GM12878 (cell line): ENCODE measurements around the gene B9D1. TPM values are rescaled to one million over a fixed set of nuclear protein-coding genes. Genes with fewer than 3 reads are reported as not detected.

Source experiments
- ATAC-seq: fragments of 200-7000 bp; cut with Tn5 transposase; 3 replicates; pipeline ENCODE4 v1.9.1; 2020; ENCODE audit warnings: mild to moderate bottlenecking, moderate library complexity
- BruUV-seq: library from RNA; stranded (reverse); fragments of 400-500 nt; replicated peaks from 2 replicates; lab custom pipeline; 2021; lab: Mats Ljungman, UMichigan
- CTCF ChIA-PET: fragments of 300-600 bp; sonication (Branson Sonifier 250); formaldehyde crosslinking; extraction: SDS; loops from one replicate; lab custom pipeline; 2021; ENCODE audit warnings: inconsistent platforms; lab: Yijun Ruan, JAX
- POLR2A ChIA-PET: fragments of 350-600 bp; formaldehyde crosslinking; extraction: SDS; loops from one replicate; lab custom pipeline; 2021; ENCODE audit warnings: inconsistent platforms; lab: Charles Lee
- RAD21 ChIA-PET: fragments of 300-600 bp; sonication (Branson Sonifier 250); formaldehyde crosslinking; loops from one replicate; lab custom pipeline; 2023; ENCODE audit warnings: antibody characterized with exemption; ENCODE audit not compliant: unreplicated experiment; lab: Charles Lee
- SMC1A ChIA-PET: fragments of 300-600 bp; sonication (Branson Sonifier 250); formaldehyde crosslinking; loops from one replicate; lab custom pipeline; 2023; ENCODE audit not compliant: unreplicated experiment, uncharacterized antibody; lab: Charles Lee
- DNase-seq: peaks from one replicate; pipeline ENCODE4 v3.0.0-alpha.2; 2011; ENCODE audit warnings: low read depth, low spot score
- FAIRE-seq: peaks from 3 replicates; lab custom pipeline; 2011; peaks lifted over from hg19 to GRCh38; lab: Jason Lieb, UNC
- H2AFZ ChIP-seq: 2 replicates; pipeline ENCODE4 v1.6.0; 2011; ENCODE audit warnings: low read depth, low read length, control low read depth; ENCODE audit not compliant: control insufficient read depth
- H3K27ac ChIP-seq: 2 replicates; pipeline ENCODE4 v1.5.1; 2011; ENCODE audit warnings: control low read depth; ENCODE audit not compliant: control insufficient read depth, insufficient read depth
- H3K27me3 ChIP-seq, 2 experiments: replicated peaks in 1 of 2; 2 replicates each; pipeline versions ENCODE4 v1.6.0 to v1.6.1; 2011; ENCODE audit warnings: low read length in 1 of 2; ENCODE audit not compliant: control insufficient read depth in 2 of 2, insufficient read depth in 2 of 2
- H3K36me3 ChIP-seq, 2 experiments: 2 replicates each; pipeline ENCODE4 v1.5.1; 2011; ENCODE audit warnings: low read length in 1 of 2; ENCODE audit not compliant: control insufficient read depth in 2 of 2, insufficient read depth in 2 of 2
- H3K4me1 ChIP-seq: 2 replicates; pipeline ENCODE4 v1.6.1; 2011; ENCODE audit warnings: mild to moderate bottlenecking, low read length, moderate library complexity, mixed read lengths; ENCODE audit not compliant: control insufficient read depth, insufficient read depth
- H3K4me2 ChIP-seq: 2 replicates; pipeline ENCODE4 v1.6.0; 2011; ENCODE audit warnings: control low read depth; ENCODE audit not compliant: control insufficient read depth, insufficient read depth
- H3K4me3 ChIP-seq: fragments of 200-600 bp; sonication (generic); 2 replicates; pipeline ENCODE4 v1.5.1; 2016
- H3K79me2 ChIP-seq: 2 replicates; pipeline ENCODE4 v1.6.0; 2011; ENCODE audit warnings: low read length; ENCODE audit not compliant: control insufficient read depth, insufficient read depth
- H3K9ac ChIP-seq: 2 replicates; pipeline ENCODE4 v1.8.0; 2011; ENCODE audit warnings: low read length, control low read depth, mixed read lengths; ENCODE audit not compliant: control insufficient read depth, insufficient read depth
- H3K9me3 ChIP-seq: replicated peaks from 3 replicates; pipeline ENCODE4 v1.5.1; 2011; ENCODE audit warnings: mild to moderate bottlenecking, low read length; ENCODE audit not compliant: control insufficient read depth, insufficient read depth
- H4K20me1 ChIP-seq: 2 replicates; pipeline ENCODE4 v1.6.0; 2011; ENCODE audit not compliant: control insufficient read depth, insufficient read depth
- ATF2 ChIP-seq: IDR thresholded peaks from 2 replicates; pipeline ENCODE4 v1.6.1; 2012; ENCODE audit warnings: low read length, inconsistent platforms
- BACH1 ChIP-seq: fragments of 450-650 bp; IDR thresholded peaks from 2 replicates; pipeline ENCODE4 v1.6.1; 2017; ENCODE audit warnings: mild to moderate bottlenecking, borderline replicate concordance
- CTCF ChIP-seq, 3 experiments: IDR thresholded peaks in 2 of 3; conservative IDR thresholded peaks in 1 of 3; 2 replicates each; pipeline ENCODE4 v1.5.1; 2011; ENCODE audit warnings: low read depth in 3 of 3, low read length in 3 of 3, mild to moderate bottlenecking in 3 of 3, control low read depth in 2 of 3, moderate library complexity in 2 of 3, inconsistent platforms in 1 of 3, mixed read lengths in 1 of 3; ENCODE audit not compliant: control insufficient read depth in 2 of 3, insufficient read depth in 1 of 3; ENCODE audit errors: extremely low read depth in 1 of 3
- DPF2 ChIP-seq: fragments of 450-650 bp; IDR thresholded peaks from 2 replicates; pipeline ENCODE4 v1.6.1; 2017; ENCODE audit warnings: mild to moderate bottlenecking
- HCFC1 ChIP-seq: fragments of 150-350 bp; IDR thresholded peaks from 2 replicates; pipeline ENCODE4 v1.6.1; 2014; ENCODE audit warnings: low read length
- IRF5 ChIP-seq: fragments of 450-650 bp; IDR thresholded peaks from 2 replicates; pipeline ENCODE4 v1.6.1; 2017; ENCODE audit warnings: borderline replicate concordance
- LARP7 ChIP-seq: fragments of 450-650 bp; IDR thresholded peaks from 2 replicates; pipeline ENCODE4 v1.6.1; 2017; ENCODE audit warnings: mild to moderate bottlenecking
- RAD51 ChIP-seq: fragments of 450-650 bp; IDR thresholded peaks from 2 replicates; pipeline ENCODE4 v1.6.1; 2016; ENCODE audit warnings: moderate library complexity, mild to moderate bottlenecking, inconsistent platforms
- SREBF1 ChIP-seq: IDR thresholded peaks from 2 replicates; pipeline ENCODE4 v1.6.1; 2012; ENCODE audit warnings: mild to moderate bottlenecking, low read length
- ZBTB40 ChIP-seq: fragments of 450-650 bp; IDR thresholded peaks from 2 replicates; pipeline ENCODE4 v1.6.1; 2016; ENCODE audit warnings: mild to moderate bottlenecking, moderate library complexity, borderline replicate concordance
- ZNF592 ChIP-seq: fragments of 450-650 bp; IDR thresholded peaks from 2 replicates; pipeline ENCODE4 v1.6.1; 2017; ENCODE audit warnings: mild to moderate bottlenecking, moderate library complexity
- WGBS: methylation state at CpG from one replicate; pipeline ENCODE4 v1.1.6; 2016; ENCODE audit warnings: low lambda C conversion rate; ENCODE audit not compliant: insufficient replicate concordance, insufficient coverage; ENCODE audit errors: missing lambda C conversion rate; 5-methylcytosine and 5-hydroxymethylcytosine counted together
- in situ Hi-C: fragments of 300-500 bp; cut with MboI; formaldehyde crosslinking; loops from 9 replicates; pipeline ENCODE4 v1.14.3; 2018; ENCODE audit warnings: mixed read lengths
- intact Hi-C: fragments of 100-400 bp; cut with micrococcal nuclease; formaldehyde crosslinking; loops from one replicate; pipeline ENCODE4 v1.14.2; 2022; ENCODE audit not compliant: unreplicated experiment
- polyA plus RNA-seq, 11 experiments: library from polyadenylated mRNA; depleted of rRNA in 4 of 11; unstranded in 6 of 11; stranded (reverse) in 5 of 11; fragments of >200 nt; fragmentation: Nextera tagmentation in 4 of 11; fragmentation: Illumina TruSeq in 1 of 11; extraction: Ambion mirVana in 4 of 11; extraction: Trizol in 1 of 11; gene quantifications; 1 replicate in 1 of 11; 2 replicates in 10 of 11; pipeline versions ENCODE4 v1.2.1 to v1.2.3, GENCODE V29; 2011 to 2016; ENCODE audit warnings: inconsistent platforms in 2 of 11, missing spikeins in 2 of 11, low read depth in 1 of 11
- total RNA-seq, 4 experiments: library from RNA; depleted of rRNA in 3 of 4; stranded (reverse); fragments of >200 nt in 3 of 4; fragmentation: Illumina TruSeq in 1 of 4; extraction: Trizol in 1 of 4; gene quantifications; 2 replicates each; pipeline versions ENCODE4 v1.2.1 to v1.2.3, GENCODE V29; 2013 to 2021

Gene B9D1
- total and polyA plus RNA-seq, 10 of the 15 experiments (the other 5 are each of a cell fraction or from before 2014, with no cell fraction given): 5.9 to 18.3 (median 9.8) TPM

- TF ChIP-seq LARP7 (no peak), SREBF1 (no peak), DPF2 (no peak), ZBTB40 (no peak), BACH1 (no peak), ATF2 (no peak), ZNF592 (no peak), CTCF (IDR thresholded peaks at IDR 0.05 in 2 of 3, conservative IDR thresholded peaks at IDR 0.05 in 1 of 3; ENCODE audit: control insufficient read depth in 2 of 3, extremely low read depth in 1 of 3, insufficient read depth in 1 of 3, low read depth in 3 of 3, low read length in 3 of 3) (no peak), RAD51 (no peak), IRF5 (no peak), HCFC1 (no peak)
- H3K27me3 ChIP-seq: no peaks in the 10 kb centered on the region
- SMC1A ChIA-PET: no interaction called here
- no peak overlapping the region for H2AFZ ChIP-seq
- H4K20me1 ChIP-seq: no peaks in the 10 kb centered on the region
- POLR2A ChIA-PET: no interaction called here
- H3K4me3 ChIP-seq: no peak overlapping the region
- 83% methylated on average over 4 of the region's 4 CpGs for WGBS
- H3K9me3 ChIP-seq: no peaks in the 10 kb centered on the region
- H3K36me3 ChIP-seq: no peaks in the 10 kb centered on the region; a peak in 1 of 4 replicates
- no peak for DNase-seq
- CTCF ChIA-PET: no interaction called here
- no peak overlapping the region for H3K4me2 ChIP-seq
- H3K79me2 ChIP-seq: no peaks in the 10 kb centered on the region
- no peak overlapping the region for H3K9ac ChIP-seq
- intact Hi-C loops: no loop called here
- no peak for FAIRE-seq
- no peak overlapping the region for H3K27ac ChIP-seq
- ATAC-seq: no peak
- BruUV-seq: no TSS peak
- peaks cover 2% of the 10 kb centered on the region; the same call in 1 of the 2 replicates for H3K4me1 ChIP-seq
- in situ Hi-C loops: no loop called here
- RAD21 ChIA-PET: no interaction called here
Measured at GRCh38 chr17:19315104-19315503, 47.4 kb downstream of the B9D1 start.
